WERI-Rb-1 (cell line): ENCODE measurements around the gene KCNMA1.

Experiments used
- DNase-seq: peaks from one replicate; pipeline ENCODE4 v3.0.0-alpha.2; 2020
- H3K27ac ChIP-seq: fragments of 250-450 bp; sonication (Bioruptor Pico); 2 replicates; pipeline ENCODE4 v1.5.1; 2020; ENCODE audit warnings: mild to moderate bottlenecking, moderate library complexity
- H3K27me3 ChIP-seq: fragments of 250-450 bp; sonication (Bioruptor Pico); 2 replicates; pipeline ENCODE4 v1.5.1; 2021; ENCODE audit warnings: mild to moderate bottlenecking, low read depth, moderate library complexity; ENCODE audit not compliant: insufficient read depth, severe bottlenecking
- H3K36me3 ChIP-seq: fragments of 250-450 bp; sonication (Bioruptor Pico); 2 replicates; pipeline ENCODE4 v1.5.1; 2020; ENCODE audit warnings: mild to moderate bottlenecking, moderate library complexity
- H3K4me3 ChIP-seq: 2 replicates; pipeline ENCODE4 v1.5.1; 2011; ENCODE audit warnings: low read depth, mild to moderate bottlenecking, control low read depth, low read length
- H3K9me3 ChIP-seq: fragments of 250-450 bp; sonication (Bioruptor Pico); 2 replicates; pipeline ENCODE4 v1.5.1; 2021; ENCODE audit warnings: mild to moderate bottlenecking, moderate library complexity; ENCODE audit not compliant: severe bottlenecking
- CTCF ChIP-seq: IDR thresholded peaks from 2 replicates; pipeline ENCODE4 v1.5.1; 2011; ENCODE audit warnings: low read depth, mild to moderate bottlenecking, control low read depth, inconsistent platforms, low read length

The KCNMA1 gene

DNA sequence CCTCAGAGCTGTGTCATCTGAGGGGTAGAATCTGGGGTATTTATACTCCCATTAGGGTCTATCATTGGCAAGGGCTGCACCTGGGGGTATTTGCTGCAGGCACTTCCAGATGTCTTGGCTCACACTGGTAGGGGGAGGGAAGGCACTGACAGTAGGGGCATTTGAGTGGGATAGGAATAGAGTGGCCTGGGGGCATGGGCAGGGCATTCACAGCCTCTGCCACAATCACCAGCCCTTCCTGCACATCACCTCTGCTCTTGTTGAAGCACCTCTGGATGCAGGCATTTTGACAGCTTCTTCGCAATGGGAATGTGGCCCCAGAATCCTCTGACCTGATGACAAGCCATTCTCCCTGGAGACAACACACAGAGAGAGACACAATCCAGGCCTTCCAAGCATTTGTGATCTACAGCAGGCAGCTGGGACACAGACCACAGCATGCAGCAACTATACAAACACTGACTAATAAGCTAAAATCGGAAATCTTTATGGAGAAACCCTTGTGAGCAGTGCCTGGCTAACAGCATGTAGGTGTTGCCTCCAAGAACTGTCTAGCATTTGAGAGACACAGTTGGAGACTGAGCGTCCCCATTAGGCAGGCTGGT is 178.5 kb downstream of the KCNMA1 start:
- TF ChIP-seq CTCF = no peak

GRCh38 chr10:77457721-77458120 is 179.9 kb downstream of the KCNMA1 start:
- no peak for TF ChIP-seq CTCF
- H3K27me3 ChIP-seq = no peaks in the 10 kb centered on the region
- no peak overlapping the region for H3K27ac ChIP-seq
- no peaks in the 10 kb centered on the region for H3K36me3 ChIP-seq
- H3K9me3 ChIP-seq = no peaks in the 10 kb centered on the region
- no peak for DNase-seq
- no peak overlapping the region for H3K4me3 ChIP-seq

More for the DNA sequence above, 178.5 kb downstream of the KCNMA1 start:
- H3K36me3 ChIP-seq = no peaks in the 10 kb centered on the region
- no peak overlapping the region for H3K4me3 ChIP-seq
- H3K9me3 ChIP-seq = no peaks in the 10 kb centered on the region
- H3K27me3 ChIP-seq = no peaks in the 10 kb centered on the region
- DNase-seq = no peak
- H3K27ac ChIP-seq = no peak overlapping the region

DNA sequence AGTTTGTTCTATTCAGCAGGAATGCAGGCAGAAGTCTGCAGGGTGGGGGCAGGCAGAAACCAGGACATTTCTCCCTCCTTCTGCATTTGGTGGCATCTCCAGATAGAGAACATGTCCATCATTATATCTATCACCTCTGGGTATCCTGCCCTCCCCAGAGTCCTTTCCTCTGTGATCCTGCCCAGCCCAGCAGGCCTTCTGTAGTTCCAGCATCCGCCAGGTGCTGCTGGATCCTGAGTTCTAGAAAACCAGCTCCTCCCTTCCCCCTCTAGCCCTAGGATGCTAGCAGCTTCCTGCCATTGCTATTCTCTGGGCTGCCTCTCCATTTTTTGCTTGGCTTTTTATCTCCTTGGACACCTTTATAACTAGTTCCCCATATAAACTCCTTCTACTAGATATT is 180.3 kb downstream of the KCNMA1 start:
- no peaks in the 10 kb centered on the region for H3K36me3 ChIP-seq
- TF ChIP-seq CTCF = no peak
- H3K4me3 ChIP-seq = no peak overlapping the region
- no peaks in the 10 kb centered on the region for H3K9me3 ChIP-seq
- H3K27ac ChIP-seq = no peak overlapping the region
- no peaks in the 10 kb centered on the region for H3K27me3 ChIP-seq
- DNase-seq = no peak

GRCh38 chr10:77456414-77456813 is 181.2 kb downstream of the KCNMA1 start:
- no peak overlapping the region for H3K4me3 ChIP-seq
- DNase-seq = peak; percentile 40
- no peaks in the 10 kb centered on the region for H3K27me3 ChIP-seq
- TF ChIP-seq CTCF = peak; percentile 31
- no peaks in the 10 kb centered on the region for H3K36me3 ChIP-seq
- H3K9me3 ChIP-seq = no peaks in the 10 kb centered on the region
- H3K27ac ChIP-seq = no peak overlapping the region

GRCh38 chr10:77455561-77455960 is 182.0 kb downstream of the KCNMA1 start:
- Histone ChIP-seq H3K27ac (no peak overlapping the region), H3K27me3 (no peaks in the 10 kb centered on the region), H3K36me3 (no peaks in the 10 kb centered on the region), H3K9me3 (no peaks in the 10 kb centered on the region), H3K4me3 (no peak overlapping the region)
- DNase-seq = no peak
- no peak for TF ChIP-seq CTCF

DNA sequence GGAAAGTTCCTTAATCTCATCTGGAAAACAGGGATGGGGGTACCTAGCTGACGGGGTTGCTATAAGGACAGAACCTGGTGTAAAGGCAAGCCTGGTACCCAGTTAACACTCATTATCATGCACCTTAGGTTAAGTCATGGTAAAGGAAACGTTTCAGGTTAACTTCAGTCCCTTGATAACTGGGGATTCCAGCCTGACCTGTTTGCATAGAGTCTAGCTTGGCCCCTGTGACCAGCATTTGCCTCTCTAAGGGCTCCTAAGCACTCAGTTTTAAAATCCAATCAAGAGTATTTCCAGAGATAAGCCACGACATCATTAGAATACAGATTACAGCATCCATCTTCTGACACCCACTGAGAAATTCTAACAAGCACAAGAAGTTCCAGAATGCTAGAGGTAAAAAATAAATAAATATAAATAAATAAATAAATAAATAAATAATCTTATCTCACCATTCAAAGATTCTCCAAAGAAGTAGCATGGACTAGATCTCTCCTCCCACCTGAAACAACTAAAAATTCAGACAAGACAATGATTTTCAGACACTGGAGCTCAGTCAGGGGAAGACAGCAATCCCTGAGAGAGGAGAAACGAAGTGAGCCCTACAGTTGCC is 184.6 kb downstream of the KCNMA1 start:
- no peak for TF ChIP-seq CTCF
- Histone ChIP-seq H3K36me3 (no peaks in the 10 kb centered on the region), H3K27ac (no peak overlapping the region), H3K9me3 (no peaks in the 10 kb centered on the region), H3K4me3 (no peak overlapping the region), H3K27me3 (no peaks in the 10 kb centered on the region)
- DNase-seq = no peak
